Heart right ventricle (tissue), 16 donors: ENCODE data around the gene FAM3C. TPM values are rescaled to one million over a fixed set of nuclear protein-coding genes. Genes with fewer than 3 reads are reported as not detected.

Experiments
- ATAC-seq, 8 donors: fragments of 200-7000 bp; cut with Tn5 transposase; one replicate each; pipeline ENCODE4 v1.9.1; 2020; ENCODE audit warnings: mild to moderate bottlenecking in 8 of 8, moderate library complexity in 8 of 8, moderate number of reproducible peaks in 1 of 8
- DNase-seq, 2 donors: peaks; one replicate each; pipeline ENCODE4 v3.0.0-alpha.2; 2020
- H3K27ac ChIP-seq, 10 donors: fragments of 200-600 bp; sonication (generic) in 2 of 10; one replicate each; pipeline versions ENCODE4 v1.5.0 to v1.8.0; 2020 to 2022; ENCODE audit warnings: mild to moderate bottlenecking in 3 of 10
- H3K27me3 ChIP-seq, 7 donors: fragments of 200-600 bp; one replicate each; pipeline ENCODE4 v1.8.0; 2021 to 2022; ENCODE audit warnings: mild to moderate bottlenecking in 2 of 7
- H3K36me3 ChIP-seq, 9 donors: fragments of 200-600 bp; sonication (generic) in 1 of 9; one replicate each; pipeline versions ENCODE4 v1.5.0 to v1.8.0; 2020 to 2022; ENCODE audit warnings: mild to moderate bottlenecking in 2 of 9
- H3K4me1 ChIP-seq, 9 donors: fragments of 200-600 bp; sonication (generic) in 1 of 9; one replicate each; pipeline versions ENCODE4 v1.5.0 to v1.8.0; 2020 to 2022; ENCODE audit warnings: mild to moderate bottlenecking in 4 of 9
- H3K4me3 ChIP-seq, 10 donors: fragments of 200-600 bp; sonication (generic) in 2 of 10; one replicate each; pipeline versions ENCODE4 v1.5.0 to v1.8.0; 2020 to 2022; ENCODE audit warnings: mild to moderate bottlenecking in 7 of 10, moderate library complexity in 2 of 10
- H3K9me3 ChIP-seq, 11 donors: fragments of 200-600 bp in 10 of 11; sonication (generic) in 2 of 11; one replicate each; pipeline versions ENCODE4 v1.5.0 to v1.8.0; 2013 to 2022; ENCODE audit warnings: mild to moderate bottlenecking in 2 of 11, control low read depth in 1 of 11, moderate library complexity in 1 of 11
- WGBS, 2 donors: extraction: QIAGEN DNeasy Blood & Tissue Kit; methylation state at CpG; one replicate each; pipeline ENCODE4 v1.1.7; 2013; ENCODE audit warnings: inconsistent platforms in 1 of 2; 5-methylcytosine and 5-hydroxymethylcytosine counted together
- intact Hi-C, 10 donors: fragments of 100-400 bp; cut with DNase I; formaldehyde crosslinking; loops; one replicate each; pipeline versions ENCODE4 v1.11.1 to v1.14.2; 2022
- polyA plus RNA-seq, 2 donors: library from polyadenylated mRNA; stranded (reverse); fragments of 200-250 nt; gene quantifications; one replicate each; pipeline ENCODE4 v1.2.3, GENCODE V29; 2013
- total RNA-seq, 10 donors: library from RNA; stranded (reverse); fragmentation: NEBNext Ultra II Directional in 3 of 10; extraction: Animal tissue kit (Norgen Biotek cat#: 25700) in 3 of 10; gene quantifications; one replicate each; pipeline versions ENCODE4 v1.2.1 to v1.2.4, GENCODE V29; 2021 to 2023
- TF ChIP-seq, protein P1 (sequence below), 9 donors: fragments of 200-600 bp; sonication (generic) in 2 of 9; IDR thresholded peaks; one replicate each; pipeline versions ENCODE4 v1.5.0 to v1.8.0; 2021 to 2022; ENCODE audit warnings: antibody characterized with exemption in 9 of 9, mild to moderate bottlenecking in 5 of 9, moderate library complexity in 1 of 9
- donor health status: Arrhythmogenic right ventricular cardiomyopathy.
- donor health status: ischemic (EF 13 %, LVEDD 7.1; RV severe dilation, severe dysfunction).
- donor health status: healthy with polysubstance abuse.
- donor health status: DM: no; HTN: yes; CAD: no.
- donor health status: DM: no; HTN: no; CAD: no.
- donor health status: ischemic (EF 25% LVEDD 6.9; RV normal size, moderate dysfunction).
- donor health status: ischemic (EF 25% LVEDD 5.7; RV mildly dilated, moderate dysfunction).
- donor health status: healthy.
- donor health status: DM: yes; HTN: yes; CAD: no.
- donor health status: Ischemic cardiomyopathy.
- donor health status: ischemic (EF 35%, LVEDD 5.7; RV mildly dilated, moderate dysfunction).
- donor health status: nonischemic (EF 11% LVEDD 7.7; RV severe dilation, severe dysfunction).
- donor health status: DM: yes; HTN: yes; CAD: no.
- donor health status: PGD.
- donor health status: ischemic (EF 29% LVEDD 5.4; RV normal size, mild dysfunction).
- donor health status: nonischemic (EF 23%, LVEDD 6.1; RV moderate dilation, normal function).

Gene FAM3C
- total and polyA plus RNA-seq, 12 donors, result 16.5 to 60.8 (median 43.0) TPM

DNA sequence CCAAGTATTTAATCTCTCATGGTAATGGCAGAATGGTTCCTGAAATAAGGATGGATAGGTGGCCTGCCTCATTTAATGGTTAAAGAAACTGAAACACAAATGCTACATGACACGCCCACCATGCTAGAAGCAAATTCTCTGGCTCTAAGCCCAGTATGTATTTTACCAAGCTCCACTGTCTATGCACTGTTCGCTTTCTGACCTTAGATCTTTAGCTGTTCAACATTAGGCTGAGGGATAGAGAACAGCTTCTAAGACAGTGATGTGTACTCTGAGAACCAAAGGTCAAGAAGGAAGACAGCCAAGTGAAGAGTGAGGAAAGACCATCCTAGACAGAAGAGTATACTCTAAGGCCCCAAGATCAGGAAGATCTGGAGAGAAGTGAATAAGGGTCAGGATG, 26.6 kb downstream of the FAM3C start:
- ATAC-seq, result peak in 6 of 8 donors; percentile 49 to 71 (median 54)
- TF ChIP-seq, protein P1, sequence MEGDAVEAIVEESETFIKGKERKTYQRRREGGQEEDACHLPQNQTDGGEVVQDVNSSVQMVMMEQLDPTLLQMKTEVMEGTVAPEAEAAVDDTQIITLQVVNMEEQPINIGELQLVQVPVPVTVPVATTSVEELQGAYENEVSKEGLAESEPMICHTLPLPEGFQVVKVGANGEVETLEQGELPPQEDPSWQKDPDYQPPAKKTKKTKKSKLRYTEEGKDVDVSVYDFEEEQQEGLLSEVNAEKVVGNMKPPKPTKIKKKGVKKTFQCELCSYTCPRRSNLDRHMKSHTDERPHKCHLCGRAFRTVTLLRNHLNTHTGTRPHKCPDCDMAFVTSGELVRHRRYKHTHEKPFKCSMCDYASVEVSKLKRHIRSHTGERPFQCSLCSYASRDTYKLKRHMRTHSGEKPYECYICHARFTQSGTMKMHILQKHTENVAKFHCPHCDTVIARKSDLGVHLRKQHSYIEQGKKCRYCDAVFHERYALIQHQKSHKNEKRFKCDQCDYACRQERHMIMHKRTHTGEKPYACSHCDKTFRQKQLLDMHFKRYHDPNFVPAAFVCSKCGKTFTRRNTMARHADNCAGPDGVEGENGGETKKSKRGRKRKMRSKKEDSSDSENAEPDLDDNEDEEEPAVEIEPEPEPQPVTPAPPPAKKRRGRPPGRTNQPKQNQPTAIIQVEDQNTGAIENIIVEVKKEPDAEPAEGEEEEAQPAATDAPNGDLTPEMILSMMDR (IDR thresholded peaks at IDR 0.05), result no peak
- no peaks in the 10 kb centered on the region for H3K27me3 ChIP-seq
- no peak for DNase-seq
- peaks cover 0 to 35% (median 22%) of the 10 kb centered on the region in 9 donors for H3K4me1 ChIP-seq
- H3K27ac ChIP-seq, result peak overlapping the region in 1 of 10 donors; percentile 16
- H3K4me3 ChIP-seq, result no peak overlapping the region
- H3K36me3 ChIP-seq, result peaks cover 0 to 44% (median 0%) of the 10 kb centered on the region in 9 donors
- 25 to 28% methylated on average over 2 of the region's 2 CpGs for WGBS, 2 donors
- intact Hi-C loops, result loop anchor here in 6 of 10 donors (2.0 to 10.0 kb wide), 4 partner anchors 177 to 628 kb away; no protein-coding TSS in a partner anchor
- no peaks in the 10 kb centered on the region for H3K9me3 ChIP-seq

- TF ChIP-seq, protein P1 (IDR thresholded peaks at IDR 0.05), result peak; percentile 55 to 90 (median 80)
These were observed 29.2 kb downstream of the FAM3C start for GRCh38 chr7:121366852-121367431.

GRCh38 chr7:121360564-121360963, 35.5 kb downstream of the FAM3C start:
- 89 to 96% methylated on average over 5 of the region's 5 CpGs for WGBS, 2 donors
- Histone ChIP-seq H3K36me3 (peaks cover 0 to 94% (median 4%) of the 10 kb centered on the region in 9 donors), H3K27ac (no peak overlapping the region), H3K4me1 (peaks cover 0 to 3% (median 0%) of the 10 kb centered on the region in 9 donors), H3K9me3 (no peaks in the 10 kb centered on the region), H3K27me3 (no peaks in the 10 kb centered on the region), H3K4me3 (no peak overlapping the region)
- intact Hi-C loops, result loop anchor here in 2 of 10 donors (10.0 kb wide), 1 partner anchor 634 kb away; no protein-coding TSS in a partner anchor
- TF ChIP-seq, protein P1 (IDR thresholded peaks at IDR 0.05), result no peak
- no peak for DNase-seq
- no peak for ATAC-seq

More at GRCh38 chr7:121366852-121367431, 29.2 kb downstream of the FAM3C start:
- no peak for ATAC-seq
- WGBS, 2 donors, result 40 to 74% methylated on average over 2 of the region's 2 CpGs
- no peak overlapping the region for H3K4me3 ChIP-seq
- intact Hi-C loops, result loop anchor here (1.0 to 10.0 kb wide), 7 partner anchors 32 to 630 kb away; no protein-coding TSS in a partner anchor
- H3K4me1 ChIP-seq, result peaks cover 0 to 22% (median 8%) of the 10 kb centered on the region in 9 donors
- no peaks in the 10 kb centered on the region for H3K27me3 ChIP-seq
- DNase-seq, result no peak
- no peak overlapping the region for H3K27ac ChIP-seq
- no peaks in the 10 kb centered on the region for H3K9me3 ChIP-seq
- H3K36me3 ChIP-seq, result peaks cover 0 to 59% (median 0%) of the 10 kb centered on the region in 9 donors

DNA sequence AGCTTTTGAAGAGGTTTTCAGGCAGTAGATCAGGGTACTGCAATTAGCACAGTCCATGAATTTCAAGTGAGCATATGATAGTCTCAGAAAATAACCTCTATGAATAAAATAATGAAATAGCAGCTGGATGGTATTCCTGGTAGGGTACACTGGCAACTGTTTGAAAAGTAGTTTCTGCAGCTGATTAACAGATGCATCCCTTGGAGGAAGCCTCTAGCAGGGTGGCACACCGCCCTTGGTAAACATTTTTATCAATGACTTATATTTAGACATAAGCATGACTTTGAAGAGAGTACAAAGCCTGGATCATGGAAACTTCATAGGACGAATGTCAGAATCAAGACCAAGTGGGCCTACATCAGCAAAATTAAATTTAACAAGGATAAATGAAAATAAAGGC, 40.5 kb downstream of the FAM3C start:
- no peaks in the 10 kb centered on the region for H3K9me3 ChIP-seq
- H3K27me3 ChIP-seq, result no peaks in the 10 kb centered on the region
- peaks cover 0 to 8% (median 0%) of the 10 kb centered on the region in 9 donors for H3K4me1 ChIP-seq
- TF ChIP-seq, protein P1 (IDR thresholded peaks at IDR 0.05), result no peak
- no peak overlapping the region for H3K27ac ChIP-seq
- intact Hi-C loops, result no loop called here
- DNase-seq (no peak), ATAC-seq (peak in 1 of 8 donors; percentile 33)
- WGBS, 2 donors, result 47 to 72% methylated on average over 2 of the region's 2 CpGs
- H3K4me3 ChIP-seq, result no peak overlapping the region
- peaks cover 0 to 99% (median 8%) of the 10 kb centered on the region in 9 donors for H3K36me3 ChIP-seq
